C4-2B (cell line): ENCODE results near the gene ASB8.

Source experiments
- H3K27ac ChIP-seq: fragments of 450-650 bp; 2 replicates; pipeline ENCODE4 v1.5.1; 2017
- ZFX ChIP-seq: fragments of 450-650 bp; IDR thresholded peaks from 2 replicates; pipeline ENCODE4 v1.6.1; 2017
- TF ChIP-seq, protein P1 (sequence below): fragments of 450-650 bp; conservative IDR thresholded peaks from 2 replicates; pipeline ENCODE4 v1.5.1; 2017; ENCODE audit warnings: mild to moderate bottlenecking

ASB8 gene

DNA sequence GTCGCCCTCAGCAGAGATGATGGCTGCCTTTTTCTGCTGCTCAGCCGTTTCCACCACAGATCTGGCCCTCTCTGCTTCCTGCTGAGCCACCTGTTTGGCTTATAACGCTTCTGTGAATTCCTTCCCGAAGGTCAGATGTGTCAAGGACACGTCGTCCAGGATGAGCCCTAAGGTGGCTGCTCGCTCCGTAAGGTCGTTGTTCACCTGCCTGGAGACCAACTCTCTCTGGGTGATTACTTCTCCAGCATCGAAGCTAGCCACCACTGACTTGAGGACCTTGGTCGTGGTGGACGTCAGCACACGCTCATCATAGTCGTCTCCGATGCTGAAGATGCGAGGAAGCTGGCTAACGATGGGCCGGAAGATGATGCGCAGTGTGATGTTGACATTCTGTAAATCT, 11.7 kb upstream of the ASB8 start:
- TF ChIP-seq, protein P1, sequence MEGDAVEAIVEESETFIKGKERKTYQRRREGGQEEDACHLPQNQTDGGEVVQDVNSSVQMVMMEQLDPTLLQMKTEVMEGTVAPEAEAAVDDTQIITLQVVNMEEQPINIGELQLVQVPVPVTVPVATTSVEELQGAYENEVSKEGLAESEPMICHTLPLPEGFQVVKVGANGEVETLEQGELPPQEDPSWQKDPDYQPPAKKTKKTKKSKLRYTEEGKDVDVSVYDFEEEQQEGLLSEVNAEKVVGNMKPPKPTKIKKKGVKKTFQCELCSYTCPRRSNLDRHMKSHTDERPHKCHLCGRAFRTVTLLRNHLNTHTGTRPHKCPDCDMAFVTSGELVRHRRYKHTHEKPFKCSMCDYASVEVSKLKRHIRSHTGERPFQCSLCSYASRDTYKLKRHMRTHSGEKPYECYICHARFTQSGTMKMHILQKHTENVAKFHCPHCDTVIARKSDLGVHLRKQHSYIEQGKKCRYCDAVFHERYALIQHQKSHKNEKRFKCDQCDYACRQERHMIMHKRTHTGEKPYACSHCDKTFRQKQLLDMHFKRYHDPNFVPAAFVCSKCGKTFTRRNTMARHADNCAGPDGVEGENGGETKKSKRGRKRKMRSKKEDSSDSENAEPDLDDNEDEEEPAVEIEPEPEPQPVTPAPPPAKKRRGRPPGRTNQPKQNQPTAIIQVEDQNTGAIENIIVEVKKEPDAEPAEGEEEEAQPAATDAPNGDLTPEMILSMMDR, result no peak
- no peak for TF ChIP-seq ZFX
- H3K27ac ChIP-seq, result no peak overlapping the region

DNA sequence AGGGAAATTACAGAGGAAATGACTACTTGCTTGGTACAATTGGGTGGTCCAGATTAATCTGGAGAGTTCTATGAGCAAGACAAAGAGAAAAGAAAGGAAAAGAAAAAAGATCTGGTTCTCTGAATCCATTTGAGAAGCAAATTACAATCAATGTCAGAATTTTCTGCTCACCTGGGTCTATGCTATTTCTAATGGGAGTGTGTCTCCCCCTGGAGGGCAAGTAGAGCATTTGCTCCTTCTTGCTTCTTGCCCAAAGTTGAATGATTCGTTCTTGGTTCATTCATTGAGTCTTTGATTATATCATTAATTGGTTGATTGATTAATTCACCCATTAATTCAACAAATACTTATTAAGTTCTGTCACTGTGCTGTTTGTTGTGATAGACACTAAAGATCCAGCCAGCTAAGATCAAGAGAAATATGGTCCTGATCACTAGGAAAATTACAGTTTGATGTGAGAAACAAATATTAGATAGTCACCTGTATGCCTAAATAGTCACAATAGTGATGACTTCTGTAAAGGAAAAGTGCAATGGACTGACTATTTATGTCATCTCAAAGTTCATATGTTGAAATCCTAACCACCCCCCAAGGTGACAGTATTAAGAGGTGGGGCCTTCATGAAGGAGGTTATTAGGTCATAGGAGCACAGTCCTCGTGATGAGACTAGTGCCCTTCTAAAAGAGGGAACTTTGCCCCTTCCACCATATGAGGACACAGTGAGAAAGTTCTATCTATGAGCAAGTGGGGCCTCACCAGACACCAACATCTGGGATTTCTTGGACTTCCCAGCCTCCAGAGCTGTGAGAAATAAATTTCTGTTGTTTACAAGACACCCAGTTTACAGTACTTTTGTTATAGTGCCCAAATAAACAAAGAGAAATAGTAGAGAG, 8.0 kb upstream of the ASB8 start:
- no peak overlapping the region for H3K27ac ChIP-seq
- TF ChIP-seq ZFX, result no peak
- TF ChIP-seq, protein P1, result peak; percentile 96

DNA sequence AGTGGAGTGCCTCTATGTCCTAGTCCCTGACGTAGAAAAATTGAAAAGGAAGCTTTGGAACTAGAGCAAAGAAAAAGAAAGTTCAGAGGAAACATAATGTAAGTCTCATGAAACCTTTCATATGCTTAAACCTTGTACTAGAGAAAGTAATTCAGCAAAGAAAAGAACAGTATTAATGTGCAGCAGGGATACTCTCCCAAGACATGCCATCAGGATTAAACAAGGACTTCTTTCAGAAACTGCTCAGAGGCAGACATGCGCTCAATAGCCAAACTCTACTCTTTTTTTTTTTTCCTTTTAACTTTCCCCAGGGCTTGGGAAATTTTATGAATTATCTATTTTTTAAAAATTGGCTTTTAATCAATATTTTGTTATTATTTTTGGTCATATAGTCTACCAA, 7.1 kb upstream of the ASB8 start:
- no peak overlapping the region for H3K27ac ChIP-seq
- TF ChIP-seq ZFX, result no peak
- TF ChIP-seq, protein P1, result no peak

DNA sequence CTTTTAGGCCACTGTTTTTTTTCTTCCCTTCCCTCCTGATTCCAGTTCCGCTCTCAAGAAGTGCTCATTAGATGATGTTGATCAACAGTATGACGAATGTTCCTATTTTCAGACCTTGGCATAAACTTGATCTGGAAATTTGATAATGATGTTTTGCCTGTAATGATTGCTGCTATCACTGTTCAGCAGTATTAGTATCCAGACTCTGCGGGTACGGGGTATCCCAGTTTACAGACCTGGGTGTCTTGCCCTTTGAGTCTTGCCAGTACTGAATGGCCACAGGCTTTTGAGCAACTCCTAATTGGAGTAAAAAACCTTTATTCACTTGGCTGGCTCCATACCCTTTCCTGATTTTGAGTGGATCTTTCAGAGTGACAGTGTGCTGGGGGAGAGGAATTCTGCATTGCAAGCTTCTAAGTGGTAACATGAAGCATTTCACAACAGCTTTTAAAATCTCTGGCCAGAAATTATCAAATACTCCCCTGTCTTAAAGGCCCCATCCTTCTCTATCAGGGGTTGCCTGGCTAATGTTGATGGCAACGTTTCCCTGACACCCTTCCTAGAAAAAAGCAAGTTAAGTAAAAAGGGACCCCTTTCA, 5.9 kb upstream of the ASB8 start:
- TF ChIP-seq, protein P1, result no peak
- no peak for TF ChIP-seq ZFX

DNA sequence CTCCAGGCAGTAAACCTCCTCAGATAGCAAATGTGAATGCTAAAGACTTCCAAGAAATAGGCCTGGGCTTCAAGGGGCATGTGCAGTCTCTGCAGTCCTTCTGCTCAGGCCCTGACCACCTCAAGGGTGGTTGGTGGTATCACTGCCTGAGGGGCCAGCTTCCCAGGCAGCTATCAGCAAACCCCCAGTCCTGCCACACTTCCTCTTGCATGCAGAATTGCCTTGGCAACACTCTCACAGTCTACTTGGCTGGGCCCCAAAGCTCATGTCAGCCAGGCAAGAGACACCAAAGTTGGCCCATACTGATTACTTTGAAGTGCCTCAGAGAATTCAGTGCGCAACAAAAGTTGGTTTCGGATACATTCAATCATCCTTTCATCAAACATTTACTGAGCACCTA, 3.5 kb upstream of the ASB8 start:
- no peak for TF ChIP-seq ZFX
- TF ChIP-seq, protein P1, result no peak
- H3K27ac ChIP-seq, result no peak overlapping the region

More for the DNA sequence above, 5.9 kb upstream of the ASB8 start:
- H3K27ac ChIP-seq, result no peak overlapping the region

DNA sequence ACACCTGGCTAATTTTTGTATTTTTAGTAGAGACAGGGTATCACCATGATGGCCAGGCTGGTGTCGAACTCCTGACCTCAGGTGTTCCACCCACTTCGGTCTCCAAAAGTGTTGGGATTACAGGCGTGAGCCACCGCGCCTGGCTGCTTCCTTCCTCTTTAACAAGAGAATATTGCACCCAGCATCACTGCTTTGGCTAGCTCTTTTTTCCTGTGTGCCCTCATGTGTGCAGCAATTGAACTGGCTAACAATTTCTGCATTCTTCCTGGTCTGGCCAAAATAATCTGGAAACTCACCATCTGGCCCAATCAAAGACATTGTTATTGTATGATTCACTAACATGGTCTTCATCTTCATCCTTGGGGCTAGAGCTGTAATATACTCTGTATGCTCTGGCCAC, 2.7 kb upstream of the ASB8 start:
- no peak overlapping the region for H3K27ac ChIP-seq
- TF ChIP-seq, protein P1, result no peak
- TF ChIP-seq ZFX, result no peak

DNA sequence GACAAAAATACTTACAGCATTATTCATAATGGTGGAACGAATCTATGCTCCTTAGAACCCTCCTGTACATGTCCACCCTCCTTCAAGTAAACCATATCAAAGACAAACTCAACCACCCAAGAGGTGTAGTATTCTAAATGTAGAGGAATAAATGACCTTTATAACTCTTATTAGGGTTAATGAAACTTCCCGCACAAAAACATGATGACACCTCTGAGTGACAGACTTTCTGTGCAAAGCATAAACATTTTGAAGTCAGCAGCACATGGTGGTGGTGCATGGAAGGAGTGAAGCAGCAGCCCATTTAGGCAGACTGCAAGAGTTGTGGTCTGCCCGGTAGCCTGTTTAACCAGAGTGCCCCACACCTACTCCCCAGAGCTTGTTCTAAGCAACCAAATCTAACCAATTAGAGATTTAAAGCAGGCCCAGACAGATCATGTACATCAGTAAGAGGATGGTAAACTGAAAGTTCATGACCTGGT, 615 bp upstream of the ASB8 start:
- H3K27ac ChIP-seq, result peak overlapping the region; percentile 82
- TF ChIP-seq, protein P1, result no peak
- TF ChIP-seq ZFX, result no peak
